Small intestine (tissue), 16 donors: Measurements from ENCODE around the gene ZNF24. TPM values are rescaled to one million over a fixed set of nuclear protein-coding genes. Genes with fewer than 3 reads are reported as not detected.

ENCODE experiments used
- DNase-seq, 2 donors: peaks; one replicate each; pipeline versions ENCODE4 v3.0.0 to v3.0.0-alpha.2; 2013
- FAIRE-seq: peaks from 2 replicates; lab custom pipeline; 2012; peaks lifted over from hg19 to GRCh38; lab: Jason Lieb, UNC
- H3K27ac ChIP-seq, 3 donors: one replicate each; pipeline ENCODE4 v1.5.1; 2013; ENCODE audit warnings: low read length in 2 of 3, mild to moderate bottlenecking in 2 of 3, control low read depth in 1 of 3, inconsistent platforms in 1 of 3, low read depth in 1 of 3, moderate library complexity in 1 of 3
- H3K27me3 ChIP-seq, 3 donors: one replicate each; pipeline ENCODE4 v1.6.1; 2013; ENCODE audit warnings: low read length in 3 of 3, inconsistent platforms in 1 of 3; ENCODE audit not compliant: control insufficient read depth in 3 of 3, insufficient read depth in 3 of 3
- H3K36me3 ChIP-seq, 3 donors: one replicate each; pipeline ENCODE4 v1.6.1; 2013; ENCODE audit warnings: low read length in 3 of 3, inconsistent platforms in 1 of 3, low read depth in 1 of 3, mild to moderate bottlenecking in 1 of 3, moderate library complexity in 1 of 3; ENCODE audit not compliant: control insufficient read depth in 3 of 3, insufficient read depth in 2 of 3
- H3K4me1 ChIP-seq, 3 donors: one replicate each; pipeline ENCODE4 v1.6.1; 2013; ENCODE audit warnings: low read length in 2 of 3, inconsistent platforms in 1 of 3, low read depth in 1 of 3, mild to moderate bottlenecking in 1 of 3, moderate library complexity in 1 of 3; ENCODE audit not compliant: control insufficient read depth in 3 of 3, insufficient read depth in 2 of 3
- H3K4me3 ChIP-seq, 3 donors: one replicate each; pipeline ENCODE4 v1.5.1; 2013; ENCODE audit warnings: low read length in 3 of 3, control low read depth in 1 of 3, inconsistent platforms in 1 of 3, low read depth in 1 of 3, mild to moderate bottlenecking in 1 of 3, moderate library complexity in 1 of 3
- H3K9me3 ChIP-seq, 2 donors: one replicate each; pipeline ENCODE4 v1.6.1; 2013; ENCODE audit warnings: low read depth in 1 of 2, low read length in 1 of 2; ENCODE audit not compliant: control insufficient read depth in 2 of 2, insufficient read depth in 1 of 2
- WGBS, 3 donors: extraction: QIAGEN DNeasy Blood & Tissue Kit; methylation state at CpG; one replicate each; pipeline ENCODE4 v1.1.7; 2013; 5-methylcytosine and 5-hydroxymethylcytosine counted together
- long read RNA-seq, 10 donors: transcript quantifications; one replicate each; lab custom pipeline, GENCODE V29; 2026
- polyA plus RNA-seq, 4 donors: library from polyadenylated mRNA; stranded (reverse) in 3 of 4; unstranded in 1 of 4; fragments of 200-250 nt in 3 of 4; fragments of 120-200 nt in 1 of 4; gene quantifications; one replicate each; pipeline versions ENCODE4 v1.2.1 to v1.2.3, GENCODE V29; 2013
- donor health status: healthy with polysubstance abuse.
- donor health status: control.
- donor health status: control.
- donor health status: Bipolar disorder and iron deficiency.
- donor health status: healthy.

ZNF24 gene
- 10 to 100 TPM; 13.5 to 47.8 (median 14.3) TPM for polyA plus RNA-seq
- long read RNA-seq, donor 1 = 0 reads
- long read RNA-seq, donor 2, full-length matches to known transcripts = 14 of 14 reads
- long read RNA-seq, donor 2, partial matches to known transcripts = 0 of 14 reads
- long read RNA-seq, donor 2, other reads (novel, unspliced or antisense) = 0 of 14 reads
- long read RNA-seq, donor 3, full-length matches to known transcripts = 8 of 21 reads
- long read RNA-seq, donor 3, partial matches to known transcripts = 13 of 21 reads
- long read RNA-seq, donor 3, other reads (novel, unspliced or antisense) = 0 of 21 reads
- long read RNA-seq, donor 4 = 0 reads
- long read RNA-seq, donor 5, full-length matches to known transcripts = 3 of 9 reads
- long read RNA-seq, donor 5, partial matches to known transcripts = 6 of 9 reads
- long read RNA-seq, donor 5, other reads (novel, unspliced or antisense) = 0 of 9 reads
- long read RNA-seq, donor 6, full-length matches to known transcripts = 12 of 32 reads
- long read RNA-seq, donor 6, partial matches to known transcripts = 20 of 32 reads
- long read RNA-seq, donor 6, other reads (novel, unspliced or antisense) = 0 of 32 reads
- long read RNA-seq, donor 7, full-length matches to known transcripts = 32 of 40 reads
- long read RNA-seq, donor 7, partial matches to known transcripts = 8 of 40 reads
- long read RNA-seq, donor 7, other reads (novel, unspliced or antisense) = 0 of 40 reads
- long read RNA-seq, donor 8, full-length matches to known transcripts = 1 of 1 reads
- long read RNA-seq, donor 8, partial matches to known transcripts = 0 of 1 reads
- long read RNA-seq, donor 8, other reads (novel, unspliced or antisense) = 0 of 1 reads
- long read RNA-seq, donor 9, full-length matches to known transcripts = 5 of 5 reads
- long read RNA-seq, donor 9, partial matches to known transcripts = 0 of 5 reads
- long read RNA-seq, donor 9, other reads (novel, unspliced or antisense) = 0 of 5 reads
- long read RNA-seq, donor 10, full-length matches to known transcripts = 15 of 21 reads
- long read RNA-seq, donor 10, partial matches to known transcripts = 6 of 21 reads
- long read RNA-seq, donor 10, other reads (novel, unspliced or antisense) = 0 of 21 reads

DNA sequence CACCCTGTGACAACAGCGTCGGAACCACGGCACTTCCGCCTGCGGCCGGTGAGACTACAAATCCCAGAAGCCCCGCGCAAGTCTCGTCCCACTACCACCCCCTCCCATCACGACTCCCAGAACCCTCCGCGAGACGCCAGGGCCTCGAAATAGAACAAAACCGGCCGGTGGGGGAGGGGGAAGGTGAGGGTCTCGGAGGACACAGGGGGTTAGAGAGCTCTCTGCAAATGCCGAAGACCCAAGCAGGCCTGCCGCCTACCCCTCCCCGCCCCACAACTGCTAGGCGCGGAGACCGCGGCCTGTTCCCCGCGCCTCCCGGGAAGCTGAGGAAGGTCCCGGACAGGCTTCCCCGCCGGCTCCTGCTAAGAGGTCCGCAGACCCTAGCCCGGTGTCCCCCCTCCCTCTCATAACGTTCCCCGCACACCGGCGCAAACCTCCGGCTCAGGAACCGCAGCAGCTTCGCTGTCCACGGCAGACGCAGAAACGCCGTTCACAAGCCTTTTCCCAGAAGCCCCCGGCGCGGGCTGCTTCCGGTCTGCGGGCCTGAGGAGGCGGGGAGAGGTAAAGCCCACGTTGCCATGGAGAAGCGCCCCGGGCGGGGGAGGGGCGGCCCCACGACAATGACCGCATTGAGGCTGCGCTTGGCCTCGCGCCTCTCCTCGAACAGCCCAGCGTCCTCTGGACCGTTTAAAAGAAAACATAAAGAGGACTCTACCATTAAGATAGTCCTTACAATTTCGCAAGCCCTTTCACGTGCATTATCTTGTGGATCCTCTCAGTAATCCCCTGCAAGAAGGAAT lies at the start of gene ZNF24:
Gene ZNF24, minus strand, starts transcription at position 485 of the 800 bp plus-strand sequence. CDS start 3,770 bp downstream, outside the sequence.
- Histone ChIP-seq H3K27me3 (no peaks in the 10 kb centered on the region), H3K4me3 (peak within 1 kb of the TSS; percentile 95 to 99 (median 98)), H3K36me3 (peaks cover 6 to 10% (median 6%) of the 10 kb centered on the region in 3 donors), H3K9me3 (no peaks in the 10 kb centered on the region), H3K4me1 (peaks cover 0 to 15% (median 4%) of the 10 kb centered on the region in 3 donors), H3K27ac (peak within 1 kb of the TSS; percentile 96 to 99 (median 96))
- DNase-seq (peak; percentile 94 to 98), FAIRE-seq (no peak)
- WGBS, 3 donors = 0% methylated on average over 57 to 64 of the region's 64 CpGs

DNA sequence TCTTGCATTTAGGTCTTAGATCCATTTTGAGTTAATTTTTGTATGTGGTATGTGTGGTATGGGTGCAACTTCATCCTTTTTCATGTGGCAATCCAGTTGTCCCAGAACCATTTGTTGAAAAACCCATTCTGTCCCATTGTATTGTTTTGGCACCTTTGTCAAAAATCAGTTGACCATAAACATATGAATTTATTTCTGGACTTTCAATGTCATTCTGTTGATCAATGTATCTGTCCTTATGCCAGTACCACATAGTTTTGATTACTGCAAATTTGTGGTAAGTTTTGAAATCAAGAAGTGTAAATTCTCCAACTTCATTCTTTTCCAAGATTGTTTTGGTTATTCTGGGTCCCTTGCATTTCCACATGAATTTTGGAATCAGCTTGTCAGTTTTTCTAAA lies 49.5 kb upstream of the ZNF24 start:
- peaks cover 0 to 3% of the 10 kb centered on the region in 2 donors for H3K9me3 ChIP-seq
- H3K27me3 ChIP-seq = peaks cover 0 to 4% (median 3%) of the 10 kb centered on the region in 3 donors
- no peak overlapping the region for H3K4me3 ChIP-seq
- no peak for DNase-seq
- H3K36me3 ChIP-seq = no peaks in the 10 kb centered on the region
- no peak for FAIRE-seq
- no peaks in the 10 kb centered on the region for H3K4me1 ChIP-seq
- no peak overlapping the region for H3K27ac ChIP-seq

DNA sequence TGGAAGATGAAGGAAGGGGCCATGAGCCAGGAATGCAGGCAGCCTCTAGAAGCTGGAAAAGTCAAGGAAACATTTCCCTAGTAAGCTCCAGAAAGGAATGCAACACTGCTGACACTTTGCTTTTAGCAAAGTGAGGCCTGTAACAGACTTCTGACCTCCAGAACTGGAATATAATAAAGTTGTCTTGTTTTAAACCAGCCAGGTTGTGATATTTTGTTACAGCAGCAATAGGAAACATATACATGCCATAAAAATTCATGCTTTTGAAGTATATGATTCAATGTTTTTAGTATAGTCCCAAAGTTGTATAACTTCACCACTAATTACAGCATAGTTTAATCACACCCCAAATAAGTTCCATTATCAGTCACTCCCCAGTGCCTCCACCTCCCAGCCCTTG lies 48.2 kb upstream of the ZNF24 start:
- Histone ChIP-seq H3K9me3 (peaks cover 0 to 3% of the 10 kb centered on the region in 2 donors), H3K27me3 (peaks cover 0 to 4% (median 3%) of the 10 kb centered on the region in 3 donors), H3K36me3 (no peaks in the 10 kb centered on the region), H3K4me3 (no peak overlapping the region), H3K4me1 (no peaks in the 10 kb centered on the region), H3K27ac (no peak overlapping the region)
- FAIRE-seq = no peak
- no peak for DNase-seq

DNA sequence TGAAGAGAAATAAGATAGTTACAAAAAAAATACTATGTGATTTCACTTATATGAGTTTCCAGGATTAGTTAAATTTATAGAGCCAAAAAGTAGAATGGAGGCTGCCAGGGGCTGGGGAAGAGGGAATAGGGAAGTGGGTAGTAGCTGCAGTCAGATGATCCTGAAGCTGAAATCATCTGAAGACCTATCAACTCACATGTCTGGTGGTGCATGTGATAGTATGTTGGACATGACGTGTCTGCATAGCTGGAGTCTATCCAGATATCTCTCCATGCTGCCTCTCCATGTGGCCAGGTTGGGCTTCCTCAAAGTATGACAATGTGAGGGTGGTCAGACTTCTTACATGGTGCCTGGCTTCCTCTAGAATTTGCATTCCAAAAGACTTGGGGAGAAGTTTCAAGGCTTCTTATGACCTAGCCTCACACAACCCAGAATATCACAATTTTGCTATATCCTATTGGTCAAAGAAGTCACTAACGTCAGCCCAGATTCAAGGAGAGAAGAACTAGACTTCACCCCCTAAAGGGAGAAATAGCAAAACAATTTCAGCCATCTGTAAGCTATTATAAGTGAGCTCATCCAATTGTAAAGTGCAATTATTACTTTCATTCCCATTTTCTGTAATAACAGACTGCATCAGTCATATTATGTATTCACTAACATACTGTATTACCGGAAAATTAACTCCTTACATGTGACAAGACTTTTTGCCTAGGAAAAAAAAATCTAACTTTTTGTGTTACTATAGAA lies 46.9 kb upstream of the ZNF24 start:
- H3K27me3 ChIP-seq = peaks cover 0 to 4% (median 3%) of the 10 kb centered on the region in 3 donors
- H3K4me1 ChIP-seq = no peaks in the 10 kb centered on the region
- no peak overlapping the region for H3K27ac ChIP-seq
- no peak for DNase-seq
- WGBS, 3 donors = 32 to 70% (median 51%) methylated on average over 3 of the region's 3 CpGs
- H3K36me3 ChIP-seq = no peaks in the 10 kb centered on the region
- FAIRE-seq = no peak
- H3K9me3 ChIP-seq = peaks cover 0 to 3% of the 10 kb centered on the region in 2 donors
- H3K4me3 ChIP-seq = no peak overlapping the region

DNA sequence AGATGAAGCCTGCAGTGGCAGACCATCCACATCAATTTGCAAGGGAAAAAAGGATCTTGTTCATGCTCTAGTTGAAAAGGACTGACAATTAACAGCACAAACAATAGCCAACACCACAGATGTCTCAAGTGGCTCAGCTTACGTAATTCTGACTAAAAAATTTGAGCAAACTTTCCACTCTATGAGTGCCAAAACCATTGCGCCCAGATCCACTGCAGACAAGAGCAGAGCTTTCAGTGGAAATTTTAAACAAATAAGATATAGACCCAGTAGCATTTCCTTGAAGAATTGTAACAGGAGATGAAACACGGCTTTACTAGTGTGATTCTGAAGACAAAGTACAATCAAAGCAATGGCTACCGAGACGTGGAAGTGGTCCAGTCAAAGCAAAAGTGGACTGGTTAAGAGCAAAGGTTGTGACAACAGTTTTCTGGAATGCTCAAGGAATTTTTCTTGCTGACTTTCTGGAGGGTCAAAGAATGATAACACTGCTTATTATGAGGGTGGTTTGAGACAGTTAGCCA lies 44.9 kb upstream of the ZNF24 start:
- Histone ChIP-seq H3K36me3 (no peaks in the 10 kb centered on the region), H3K9me3 (peaks cover 0 to 3% of the 10 kb centered on the region in 2 donors), H3K27me3 (peaks cover 0 to 4% (median 3%) of the 10 kb centered on the region in 3 donors), H3K4me1 (no peaks in the 10 kb centered on the region), H3K4me3 (no peak overlapping the region), H3K27ac (no peak overlapping the region)
- DNase-seq = no peak
- WGBS, 3 donors = 38 to 45% (median 40%) methylated on average over 5 of the region's 5 CpGs
- FAIRE-seq = no peak

DNA sequence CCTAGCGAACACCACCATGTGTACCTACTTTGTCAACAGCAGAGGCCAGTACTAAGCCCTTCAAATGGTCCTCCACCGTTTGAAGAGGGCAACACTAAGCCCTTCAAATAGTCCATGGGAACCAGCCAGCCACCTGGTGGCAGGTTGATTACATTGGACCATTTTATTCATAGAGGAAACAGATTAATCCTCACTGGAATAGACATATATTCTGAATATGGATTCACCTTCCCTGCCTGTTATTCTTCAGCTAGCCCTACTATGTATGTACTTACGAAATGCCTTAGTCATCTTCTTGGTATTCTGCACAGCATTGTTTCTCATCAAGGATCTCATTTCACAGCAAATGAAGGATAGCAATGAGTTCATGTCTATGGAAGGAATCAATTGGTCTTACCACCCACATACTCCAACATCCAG lies 42.9 kb upstream of the ZNF24 start:
- H3K27me3 ChIP-seq = peaks cover 0 to 4% (median 1%) of the 10 kb centered on the region in 3 donors
- 58 to 65% (median 63%) methylated on average over 3 of the region's 3 CpGs for WGBS, 3 donors
- FAIRE-seq = no peak

DNA sequence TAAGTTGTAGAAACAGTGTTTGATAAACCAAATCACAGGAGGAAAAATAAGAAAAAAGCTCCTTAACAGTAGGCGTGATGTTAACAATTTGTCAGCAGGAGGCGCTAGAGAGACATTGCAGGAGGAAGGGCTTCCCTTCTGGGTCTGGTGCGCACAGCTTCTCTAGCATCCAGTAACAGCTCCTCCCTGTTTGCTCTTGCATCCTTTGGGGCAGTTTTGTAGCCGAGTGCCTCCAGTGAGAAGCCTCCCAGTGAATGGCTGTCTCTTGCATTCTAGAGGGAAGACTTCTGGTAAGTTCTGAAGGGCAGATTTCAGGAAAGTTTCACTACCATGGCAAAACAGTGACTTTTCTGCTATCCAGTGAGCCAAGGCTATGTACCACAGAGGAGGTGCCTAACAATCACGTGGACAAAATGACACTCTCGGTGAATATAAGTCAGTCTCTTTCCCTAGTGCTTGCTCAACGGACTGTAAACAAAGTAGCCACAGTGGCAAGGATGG lies 42.4 kb upstream of the ZNF24 start:
- H3K9me3 ChIP-seq = no peaks in the 10 kb centered on the region
- no peaks in the 10 kb centered on the region for H3K36me3 ChIP-seq
- peak; percentile 80 to 82 for DNase-seq
- WGBS, 3 donors = 10 to 20% (median 11%) methylated on average over 7 of the region's 7 CpGs
- H3K27me3 ChIP-seq = peaks cover 0 to 4% (median 0%) of the 10 kb centered on the region in 3 donors
- no peak overlapping the region for H3K27ac ChIP-seq
- no peak overlapping the region for H3K4me3 ChIP-seq
- no peaks in the 10 kb centered on the region for H3K4me1 ChIP-seq
- FAIRE-seq = no peak

More for the DNA sequence above, 42.9 kb upstream of the ZNF24 start:
- H3K4me1 ChIP-seq = no peaks in the 10 kb centered on the region
- H3K4me3 ChIP-seq = no peak overlapping the region
- no peak overlapping the region for H3K27ac ChIP-seq
- H3K9me3 ChIP-seq = peaks cover 0 to under 1% of the 10 kb centered on the region in 2 donors
- peak in 1 of 2 donors; percentile 10 for DNase-seq
- H3K36me3 ChIP-seq = no peaks in the 10 kb centered on the region
